HG03060 (cell line): Measurements from ENCODE around the gene PFAS.

Experiments
- ATAC-seq: cut with Tn5 transposase; IDR thresholded peaks from one replicate; pipeline ENCODE4 v1.9.1; 2021; ENCODE audit warnings: low read depth, moderate number of reproducible peaks; ENCODE audit not compliant: unreplicated experiment

PFAS gene

GRCh38 chr17:8266648-8267479 lies 17.8 kb downstream of the PFAS start:
- ATAC-seq, result no peak

DNA sequence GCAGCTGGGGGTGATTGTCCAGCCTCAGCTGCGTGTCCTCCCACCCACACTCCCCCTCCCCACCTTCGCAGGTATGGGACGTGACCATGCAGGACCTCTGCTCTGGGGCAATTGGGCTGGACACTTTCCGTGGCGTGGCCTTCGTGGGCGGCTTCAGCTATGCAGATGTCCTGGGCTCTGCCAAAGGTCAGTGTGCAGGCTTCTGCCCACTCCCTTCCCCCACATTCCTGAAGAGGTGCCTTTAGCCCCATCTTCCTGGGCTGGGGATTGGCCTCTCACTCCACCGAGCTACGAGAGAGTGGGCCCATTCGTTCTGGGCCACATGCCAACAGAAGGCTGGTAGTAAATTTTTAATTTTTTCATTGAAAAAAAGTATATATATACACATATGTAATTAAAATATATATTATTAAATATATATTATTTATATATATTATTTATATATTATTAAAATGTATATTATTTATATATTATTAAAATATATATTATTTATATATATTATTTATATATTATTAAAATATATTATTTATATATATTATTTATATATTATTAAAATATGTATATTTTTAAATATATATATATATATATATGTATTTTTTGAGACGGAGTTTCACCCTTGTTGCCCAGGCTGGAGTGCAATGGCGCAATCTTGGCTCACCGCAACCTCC lies 18.5 kb downstream of the PFAS start:
- no peak for ATAC-seq

DNA sequence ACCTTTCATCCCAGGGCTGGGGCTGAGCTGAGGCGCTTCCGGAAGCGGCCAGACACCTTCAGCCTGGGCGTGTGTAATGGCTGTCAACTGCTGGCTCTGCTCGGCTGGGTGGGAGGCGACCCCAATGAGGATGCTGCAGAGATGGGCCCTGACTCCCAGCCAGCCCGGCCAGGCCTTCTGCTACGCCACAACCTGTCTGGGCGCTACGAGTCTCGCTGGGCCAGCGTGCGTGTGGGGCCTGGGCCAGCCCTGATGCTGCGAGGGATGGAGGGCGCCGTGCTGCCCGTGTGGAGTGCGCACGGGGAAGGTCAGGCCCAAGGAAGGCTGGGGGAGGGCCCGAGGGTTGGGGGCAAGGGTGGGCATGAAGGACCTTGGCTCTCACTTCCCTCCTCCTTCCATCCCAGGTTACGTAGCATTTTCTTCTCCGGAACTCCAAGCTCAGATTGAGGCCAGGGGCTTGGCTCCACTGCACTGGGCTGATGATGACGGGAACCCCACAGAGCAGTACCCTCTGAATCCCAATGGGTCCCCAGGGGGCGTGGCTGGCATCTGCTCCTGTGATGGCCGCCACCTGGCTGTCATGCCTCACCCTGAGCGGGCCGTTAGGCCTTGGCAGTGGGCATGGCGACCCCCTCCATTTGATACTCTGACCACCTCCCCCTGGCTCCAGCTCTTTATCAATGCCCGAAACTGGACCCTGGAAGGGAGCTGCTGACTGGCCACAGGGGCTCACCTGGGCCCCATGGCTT lies 19.6 kb downstream of the PFAS start:
- no peak for ATAC-seq

GRCh38 chr17:8272421-8272820 lies 23.3 kb downstream of the PFAS start:
- ATAC-seq, result no peak

GRCh38 chr17:8273884-8274444 lies 24.9 kb downstream of the PFAS start:
- no peak for ATAC-seq

DNA sequence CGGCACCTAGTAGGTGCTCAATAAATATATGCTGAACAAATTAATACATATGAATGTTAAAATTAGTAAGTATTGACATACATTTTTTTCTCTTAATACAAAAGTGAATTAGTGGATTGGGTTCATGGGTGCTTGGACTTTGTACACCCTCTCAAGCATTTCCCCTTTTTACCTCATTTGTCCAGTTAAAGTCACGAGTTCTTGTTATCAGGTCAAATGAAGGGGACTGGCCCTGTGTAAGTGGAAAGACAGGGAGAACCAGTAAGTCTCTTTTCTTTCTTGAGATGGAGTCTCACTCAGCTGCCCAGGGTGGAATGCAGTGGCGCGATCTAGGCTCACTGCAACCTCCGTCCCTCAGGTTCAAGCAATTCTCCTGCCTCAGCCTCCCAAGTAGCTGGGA lies 25.7 kb downstream of the PFAS start:
- no peak for ATAC-seq

GRCh38 chr17:8275421-8276290 lies 26.6 kb downstream of the PFAS start:
- ATAC-seq, result no peak

GRCh38 chr17:8277317-8277716 lies 28.2 kb downstream of the PFAS start:
- ATAC-seq, result no peak

- no peak for ATAC-seq
These were observed 33.3 kb downstream of the PFAS start for GRCh38 chr17:8282345-8282744.

DNA sequence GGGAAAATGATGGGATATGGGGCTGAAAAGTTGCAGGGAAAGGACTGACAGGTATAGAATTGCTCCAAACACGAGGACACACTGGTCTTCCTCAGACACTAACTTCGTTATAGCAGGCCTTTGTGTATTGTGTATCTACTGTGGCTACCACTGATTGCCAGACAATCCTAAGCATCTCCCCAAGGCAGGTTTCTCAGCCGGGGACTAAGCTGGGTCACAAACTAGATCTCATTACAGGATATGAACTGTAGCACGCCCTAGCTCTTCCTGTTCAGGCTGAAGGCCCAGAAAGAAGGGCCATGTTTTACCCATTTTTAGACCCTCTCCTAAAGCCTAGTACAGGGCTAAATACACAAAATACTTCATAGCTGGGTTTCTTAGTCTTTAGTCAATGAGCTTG lies 34.3 kb downstream of the PFAS start:
- no peak for ATAC-seq

GRCh38 chr17:8284126-8284525 lies 35.0 kb downstream of the PFAS start:
- ATAC-seq, result no peak

- no peak for ATAC-seq
These were observed 36.4 kb downstream of the PFAS start for GRCh38 chr17:8285270-8286181.

GRCh38 chr17:8287651-8288335 lies 38.7 kb downstream of the PFAS start:
- ATAC-seq, result no peak

DNA sequence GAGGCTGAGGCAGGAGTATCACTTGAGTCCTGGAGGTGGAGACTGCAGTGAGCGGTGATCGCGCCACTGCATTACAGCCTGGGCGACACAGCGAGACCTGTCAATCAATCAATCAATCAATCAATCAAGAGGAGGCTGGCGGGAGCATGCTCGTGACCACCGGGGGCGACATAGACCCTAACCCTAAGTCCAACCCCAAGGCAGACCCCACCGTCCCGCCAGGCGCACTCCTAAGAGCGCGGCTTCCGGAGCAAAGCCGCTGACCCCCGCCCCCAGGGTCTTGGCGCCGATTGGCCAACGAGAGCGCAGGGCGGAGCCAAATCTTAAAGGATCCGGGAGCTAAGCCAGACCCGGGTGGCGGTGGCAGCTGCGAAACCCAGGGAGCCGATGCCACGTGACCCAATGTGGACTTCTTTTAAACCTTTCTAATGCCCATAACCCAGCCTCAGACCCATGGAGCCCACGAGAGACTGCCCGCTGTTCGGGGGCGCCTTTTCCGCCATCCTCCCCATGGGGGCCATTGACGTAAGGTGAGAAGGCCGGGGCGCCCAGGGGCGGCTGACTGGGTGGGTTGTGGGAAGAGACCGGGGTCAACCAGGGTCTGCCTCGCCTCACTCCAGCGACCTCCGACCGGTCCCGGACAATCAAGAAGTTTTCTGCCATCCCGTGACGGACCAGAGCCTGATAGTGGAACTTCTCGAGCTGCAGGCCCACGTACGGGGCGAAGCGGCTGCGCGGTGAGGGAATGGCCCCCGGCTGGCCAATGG lies 39.4 kb downstream of the PFAS start, which contains the start of gene RANGRF:
Gene RANGRF (plus strand): TSS at position 335 of the 767 bp plus-strand sequence. CDS start 119 bp downstream, at position 454.
- ATAC-seq, result no peak

DNA sequence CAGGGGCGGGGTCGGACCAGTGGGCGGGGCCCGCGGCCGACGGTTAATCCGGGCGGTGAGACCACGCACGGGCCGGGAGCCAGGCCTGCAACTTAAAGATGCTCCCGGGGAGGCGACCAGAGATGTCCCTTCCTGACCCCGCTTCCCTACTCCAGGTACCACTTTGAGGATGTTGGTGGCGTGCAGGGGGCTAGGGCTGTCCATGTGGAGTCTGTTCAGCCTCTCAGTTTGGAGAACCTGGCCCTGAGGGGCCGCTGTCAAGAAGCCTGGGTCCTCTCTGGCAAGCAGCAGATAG lies 40.0 kb downstream of the PFAS start:
- ATAC-seq, result no peak

DNA sequence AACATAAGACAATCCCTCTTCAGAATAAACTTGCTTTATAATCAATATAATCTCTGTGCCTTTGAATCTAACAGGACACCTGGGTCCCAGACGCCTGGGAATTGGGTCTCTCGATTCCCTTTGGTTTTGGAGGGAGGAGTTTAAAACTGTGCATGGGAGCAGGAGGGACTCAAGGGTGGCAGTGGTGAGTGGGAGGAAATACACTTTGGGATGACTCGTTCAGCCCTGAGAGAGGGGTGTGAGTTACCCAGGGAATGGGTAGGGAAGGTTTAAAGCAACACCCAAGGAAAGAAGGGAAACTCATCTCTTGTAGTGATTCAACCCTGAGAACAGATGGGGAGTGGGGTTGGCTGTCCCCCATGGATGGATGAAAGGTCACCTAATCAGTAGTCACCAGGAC lies 41.0 kb downstream of the PFAS start:
- no peak for ATAC-seq

- no peak for ATAC-seq
These were observed 43.7 kb downstream of the PFAS start for GRCh38 chr17:8292639-8293395.
